GM12864 (cell line): Measurements from ENCODE around the gene CCR7.

ENCODE experiments used
- DNase-seq: peaks from one replicate; pipeline ENCODE4 v3.0.0-alpha.2; 2011; ENCODE audit warnings: low read depth
- H3K4me3 ChIP-seq: 2 replicates; pipeline ENCODE4 v1.5.1; 2011; ENCODE audit warnings: mild to moderate bottlenecking, low read depth, low read length, control low read depth
- TF ChIP-seq, protein P1 (sequence below): IDR thresholded peaks from 2 replicates; pipeline ENCODE4 v1.5.1; 2011; ENCODE audit warnings: low read depth, mild to moderate bottlenecking, moderate library complexity, low read length, control low read depth, inconsistent platforms; ENCODE audit errors: missing control alignments

Gene CCR7

DNA sequence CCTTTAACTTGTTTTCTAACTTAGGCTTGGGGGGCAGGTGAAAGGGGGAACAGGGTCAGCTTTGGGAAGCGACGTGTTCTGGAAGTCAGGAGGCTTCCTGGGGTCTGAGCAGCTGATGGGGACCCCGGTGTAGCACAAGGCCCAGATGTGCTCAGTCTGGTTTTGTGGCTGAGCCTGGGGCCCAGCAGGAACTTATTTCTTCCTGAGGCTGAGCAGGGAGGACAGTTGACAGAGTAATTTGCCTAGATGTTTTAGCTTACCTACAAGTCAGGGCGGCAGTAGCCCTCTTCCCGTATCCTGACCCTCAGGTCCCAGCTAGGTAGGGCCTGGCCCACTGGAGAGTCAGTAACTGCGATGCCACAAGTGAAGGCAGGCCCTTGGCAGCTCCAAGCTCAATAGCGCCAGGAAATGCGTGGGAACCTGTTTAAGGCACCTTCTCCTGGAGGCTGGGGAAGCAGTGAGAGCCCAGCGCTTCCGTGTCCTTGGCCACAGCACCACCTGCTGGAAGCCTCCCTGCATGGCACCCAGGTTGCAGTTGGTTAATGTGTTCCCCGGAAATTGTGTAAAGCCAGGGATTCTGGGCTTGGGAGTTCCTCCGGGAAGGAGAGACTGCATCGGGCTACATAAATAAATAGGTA lies 5.2 kb downstream of the CCR7 start:
- peak overlapping the region; percentile 49 for H3K4me3 ChIP-seq
- DNase-seq: peak; percentile 57
- TF ChIP-seq, protein P1, sequence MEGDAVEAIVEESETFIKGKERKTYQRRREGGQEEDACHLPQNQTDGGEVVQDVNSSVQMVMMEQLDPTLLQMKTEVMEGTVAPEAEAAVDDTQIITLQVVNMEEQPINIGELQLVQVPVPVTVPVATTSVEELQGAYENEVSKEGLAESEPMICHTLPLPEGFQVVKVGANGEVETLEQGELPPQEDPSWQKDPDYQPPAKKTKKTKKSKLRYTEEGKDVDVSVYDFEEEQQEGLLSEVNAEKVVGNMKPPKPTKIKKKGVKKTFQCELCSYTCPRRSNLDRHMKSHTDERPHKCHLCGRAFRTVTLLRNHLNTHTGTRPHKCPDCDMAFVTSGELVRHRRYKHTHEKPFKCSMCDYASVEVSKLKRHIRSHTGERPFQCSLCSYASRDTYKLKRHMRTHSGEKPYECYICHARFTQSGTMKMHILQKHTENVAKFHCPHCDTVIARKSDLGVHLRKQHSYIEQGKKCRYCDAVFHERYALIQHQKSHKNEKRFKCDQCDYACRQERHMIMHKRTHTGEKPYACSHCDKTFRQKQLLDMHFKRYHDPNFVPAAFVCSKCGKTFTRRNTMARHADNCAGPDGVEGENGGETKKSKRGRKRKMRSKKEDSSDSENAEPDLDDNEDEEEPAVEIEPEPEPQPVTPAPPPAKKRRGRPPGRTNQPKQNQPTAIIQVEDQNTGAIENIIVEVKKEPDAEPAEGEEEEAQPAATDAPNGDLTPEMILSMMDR: peak; percentile 97

DNA sequence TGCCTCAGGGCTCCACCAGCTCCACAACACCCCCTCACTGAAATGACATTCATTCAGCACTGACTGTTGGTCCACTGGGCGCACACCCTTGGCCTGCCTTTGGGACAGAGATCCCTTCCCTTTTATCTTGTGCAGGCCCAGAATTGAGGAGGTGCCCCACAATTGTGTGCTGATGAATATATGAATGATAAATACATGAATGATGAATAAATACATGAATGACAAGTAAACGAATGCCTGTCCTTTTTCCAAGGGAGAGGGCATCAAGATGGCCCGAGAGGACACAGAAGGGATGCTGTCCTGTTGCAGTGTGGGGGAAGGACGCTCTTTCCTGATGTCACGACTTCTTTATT lies 5.7 kb downstream of the CCR7 start:
- H3K4me3 ChIP-seq: no peak overlapping the region
- TF ChIP-seq, protein P1: no peak
- no peak for DNase-seq

DNA sequence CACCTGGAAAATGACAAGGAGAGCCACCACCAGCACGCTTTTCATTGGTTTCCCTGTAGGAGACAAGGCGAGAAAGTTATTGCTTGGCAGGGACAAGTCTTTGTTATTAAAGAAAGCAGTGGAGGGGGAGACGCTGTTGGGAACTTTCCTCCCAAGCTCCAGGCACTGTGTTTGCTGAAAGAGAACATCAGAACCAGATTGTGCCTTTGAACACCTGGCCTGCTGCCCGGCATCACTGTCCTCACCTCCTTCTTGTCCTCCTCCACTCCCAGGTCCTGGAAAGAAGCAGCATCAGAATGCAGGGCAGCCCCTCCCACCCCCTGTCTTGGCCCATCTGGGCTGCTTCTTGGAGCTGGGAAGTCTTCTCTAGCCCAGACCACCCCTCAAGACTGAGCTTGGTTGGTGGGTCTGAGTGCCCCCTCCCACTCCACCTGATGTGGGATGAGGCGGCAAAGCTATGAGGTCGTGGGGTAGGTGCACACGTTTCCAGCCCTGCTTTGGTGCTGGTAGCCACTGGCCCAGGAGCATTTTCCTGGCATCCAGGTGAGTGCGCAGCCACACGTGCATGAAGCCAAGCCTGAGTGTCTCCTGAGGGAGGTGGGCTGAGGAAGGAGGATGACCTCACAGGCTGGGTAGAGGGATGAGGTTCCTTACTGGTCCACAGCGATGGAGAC lies 6.2 kb downstream of the CCR7 start:
- TF ChIP-seq, protein P1: no peak
- H3K4me3 ChIP-seq: no peak overlapping the region
- no peak for DNase-seq

DNA sequence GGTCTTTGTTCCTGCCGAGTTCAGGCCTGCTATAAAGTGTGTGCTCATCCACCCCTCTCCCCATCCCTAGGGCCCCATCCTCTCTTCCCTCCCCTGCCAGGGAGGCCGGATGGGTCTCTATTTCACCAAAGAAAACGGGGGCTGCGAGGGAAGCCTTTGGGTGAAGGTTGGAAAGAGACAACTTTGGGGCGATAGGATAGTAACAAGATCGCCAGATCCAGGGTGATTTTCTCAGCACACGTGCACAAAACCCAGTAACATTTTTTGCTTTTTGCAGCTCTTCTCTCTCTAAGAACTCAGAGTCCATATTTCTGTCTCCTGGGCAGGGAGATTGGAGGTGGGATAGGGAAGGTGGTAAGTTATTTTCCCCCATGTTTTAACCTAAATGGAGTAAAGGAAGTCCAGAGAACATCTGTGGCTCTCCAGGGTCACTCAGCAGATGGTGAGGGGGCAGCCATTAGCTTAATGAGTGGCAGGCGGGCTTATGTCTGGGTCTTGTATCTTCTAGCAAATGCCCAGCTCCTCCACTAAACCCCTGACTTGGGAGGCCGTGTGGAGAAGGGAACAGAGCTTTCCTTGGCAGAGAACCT lies 6.9 kb downstream of the CCR7 start:
- DNase-seq: no peak
- H3K4me3 ChIP-seq: no peak overlapping the region
- TF ChIP-seq, protein P1: no peak

DNA sequence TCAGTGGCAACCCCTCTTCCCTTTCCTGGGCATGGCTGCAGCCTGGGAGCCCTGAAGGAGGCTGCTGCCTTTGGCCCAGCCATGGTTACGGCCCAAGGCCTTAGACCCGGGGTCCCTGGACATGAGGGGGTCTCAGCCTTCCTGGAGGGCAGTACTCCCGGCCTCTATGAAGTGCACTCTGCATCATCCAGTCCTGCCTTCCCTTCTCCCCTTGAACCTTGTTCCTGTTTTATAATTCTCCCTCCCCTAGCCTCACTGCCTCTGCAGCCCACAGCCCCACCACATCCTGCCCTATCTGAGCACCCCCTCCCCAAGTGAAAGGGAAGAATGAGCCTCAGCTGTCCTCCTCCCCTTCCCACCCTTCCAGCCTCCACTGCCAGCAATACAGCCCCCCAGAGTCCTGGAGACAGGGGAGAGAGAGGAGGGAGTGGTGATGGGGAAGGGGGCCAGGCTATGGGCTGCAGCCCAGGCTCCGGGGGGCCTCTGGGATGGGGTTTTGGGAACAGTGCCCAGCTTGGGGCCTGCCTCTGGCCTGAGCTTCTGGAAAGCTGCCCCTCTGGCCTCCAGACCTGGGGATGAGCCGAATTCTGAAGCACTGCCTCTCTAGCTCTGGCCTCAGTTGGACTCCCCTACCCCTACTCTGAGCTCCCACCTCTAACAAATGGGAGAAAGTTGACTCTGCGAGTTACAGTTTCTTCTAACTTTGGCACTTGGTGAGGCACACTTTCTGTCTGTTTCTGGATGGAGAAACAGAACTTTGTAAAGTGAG lies 7.6 kb downstream of the CCR7 start:
- TF ChIP-seq, protein P1: no peak
- DNase-seq: no peak
- no peak overlapping the region for H3K4me3 ChIP-seq

DNA sequence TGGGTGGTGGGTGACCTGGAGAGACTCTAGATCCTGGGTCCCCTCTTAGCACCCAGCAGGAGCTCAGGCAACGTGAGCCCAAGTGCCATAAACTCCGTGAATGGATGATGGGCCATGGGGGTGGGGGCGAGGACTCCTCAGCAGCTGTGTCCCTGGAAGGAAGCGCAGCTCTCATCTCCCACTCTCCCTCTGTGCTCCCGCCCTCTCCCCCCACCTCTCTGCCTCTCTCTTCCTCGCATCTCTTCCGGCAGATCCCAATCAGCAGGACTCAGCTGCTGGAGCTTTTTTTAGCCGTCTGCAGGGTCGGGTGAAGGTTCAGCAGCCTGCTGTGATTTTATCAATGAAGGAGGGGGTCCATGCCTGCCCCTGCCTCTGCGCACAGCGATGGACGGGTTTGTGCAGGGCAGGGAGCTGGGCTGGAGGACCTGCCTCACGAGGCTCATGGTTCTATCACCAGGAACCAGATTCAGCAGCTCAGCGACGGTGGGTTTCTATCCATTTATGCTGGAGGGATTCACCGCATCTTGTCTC lies 8.3 kb downstream of the CCR7 start:
- TF ChIP-seq, protein P1: no peak
- H3K4me3 ChIP-seq: no peak overlapping the region
- no peak for DNase-seq
